ENCODE measurements around the gene NPAS2.

NPAS2 gene

DNA sequence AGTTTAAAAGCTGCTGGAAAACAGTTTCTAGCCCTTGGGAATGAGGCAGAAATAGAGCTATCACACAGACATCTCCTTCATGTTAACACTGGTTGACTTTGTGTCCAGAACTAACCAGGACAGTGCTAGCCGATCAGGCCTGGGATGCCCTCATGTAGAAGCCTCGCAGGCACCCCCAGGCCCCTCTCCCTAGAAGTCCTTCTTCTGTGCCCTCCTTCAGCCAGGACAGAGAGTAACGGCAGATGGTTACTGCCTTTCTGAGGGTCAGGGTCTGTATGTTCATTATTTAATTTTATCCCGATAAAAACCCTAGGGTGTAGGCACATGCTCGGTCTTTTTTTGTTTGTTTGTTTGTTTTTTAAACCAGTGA, 171.4 kb downstream of the NPAS2 start:
- H3K27ac ChIP-seq (ENCODE audit: poor library complexity, severe bottlenecking) = no peak overlapping the region
- H3K36me3 ChIP-seq (ENCODE audit: low read depth) = 0 out of 2 replicates have a peak, but pooled peaks cover 3% of the 10 kb centered on the region
- DNase-seq (ENCODE audit: low spot score) (no peak), ATAC-seq (ENCODE audit: low read depth) (no peak)
- no peak overlapping the region for H3K4me3 ChIP-seq (ENCODE audit: severe bottlenecking)
- no peaks in the 10 kb centered on the region for H3K27me3 ChIP-seq (ENCODE audit: insufficient read depth, poor library complexity, severe bottlenecking)
- H3K9me3 ChIP-seq (ENCODE audit: severe bottlenecking) = no peaks in the 10 kb centered on the region
- no peak for TF ChIP-seq CTCF (IDR thresholded peaks at IDR 0.05; ENCODE audit: poor library complexity, severe bottlenecking)
- H3K4me1 ChIP-seq (ENCODE audit: insufficient read depth, poor library complexity, severe bottlenecking) = no peaks in the 10 kb centered on the region

DNA sequence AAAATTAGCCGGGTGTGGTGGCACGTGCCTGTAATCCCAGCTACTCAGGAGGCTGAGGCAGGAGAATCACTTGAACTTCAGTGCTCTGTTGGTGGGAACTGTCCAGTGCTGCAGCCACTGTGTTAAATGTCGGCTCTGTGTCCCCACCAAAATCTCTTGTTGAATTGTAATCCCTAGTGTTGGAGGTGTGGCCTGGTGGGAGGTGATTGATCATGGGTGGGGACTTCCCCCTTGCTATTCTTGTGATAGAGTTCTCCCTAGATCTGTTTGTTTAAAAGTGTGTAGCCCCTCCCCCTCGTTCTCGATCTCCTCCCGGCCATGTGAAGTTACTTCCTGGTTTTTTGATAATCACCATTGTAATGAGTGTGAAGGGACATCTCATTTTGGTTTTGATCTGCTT, 172.3 kb downstream of the NPAS2 start:
- no peaks in the 10 kb centered on the region for H3K4me1 ChIP-seq (ENCODE audit: insufficient read depth, poor library complexity, severe bottlenecking)
- no peak overlapping the region for H3K27ac ChIP-seq (ENCODE audit: poor library complexity, severe bottlenecking)
- H3K36me3 ChIP-seq (ENCODE audit: low read depth) = 0 out of 2 replicates have a peak, but pooled peaks cover 3% of the 10 kb centered on the region
- H3K4me3 ChIP-seq (ENCODE audit: severe bottlenecking) = no peak overlapping the region
- DNase-seq (ENCODE audit: low spot score) (no peak), ATAC-seq (ENCODE audit: low read depth) (no peak)
- no peak for TF ChIP-seq CTCF (IDR thresholded peaks at IDR 0.05; ENCODE audit: poor library complexity, severe bottlenecking)
- no peaks in the 10 kb centered on the region for H3K27me3 ChIP-seq (ENCODE audit: insufficient read depth, poor library complexity, severe bottlenecking)
- no peaks in the 10 kb centered on the region for H3K9me3 ChIP-seq (ENCODE audit: severe bottlenecking)

- no peak for TF ChIP-seq CTCF (IDR thresholded peaks at IDR 0.05; ENCODE audit: poor library complexity, severe bottlenecking)
- Histone ChIP-seq H3K27me3 (ENCODE audit: insufficient read depth, poor library complexity, severe bottlenecking) (no peaks in the 10 kb centered on the region), H3K4me3 (ENCODE audit: severe bottlenecking) (no peak overlapping the region), H3K36me3 (ENCODE audit: low read depth) (0 out of 2 replicates have a peak, but pooled peaks cover 3% of the 10 kb centered on the region), H3K9me3 (ENCODE audit: severe bottlenecking) (no peaks in the 10 kb centered on the region), H3K27ac (ENCODE audit: poor library complexity, severe bottlenecking) (no peak overlapping the region), H3K4me1 (ENCODE audit: insufficient read depth, poor library complexity, severe bottlenecking) (no peaks in the 10 kb centered on the region)
- DNase-seq (ENCODE audit: low spot score) = no peak
- ATAC-seq (ENCODE audit: low read depth) = no peak
Measured at GRCh38 chr2:100993294-100993693, 173.4 kb downstream of the NPAS2 start.

GRCh38 chr2:100995309-100996075, 175.6 kb downstream of the NPAS2 start:
- 0 out of 2 replicates have a peak, but pooled peaks cover 3% of the 10 kb centered on the region for H3K36me3 ChIP-seq (ENCODE audit: low read depth)
- DNase-seq (ENCODE audit: low spot score) (no peak), ATAC-seq (ENCODE audit: low read depth) (no peak)
- H3K27ac ChIP-seq (ENCODE audit: poor library complexity, severe bottlenecking) = no peak overlapping the region
- TF ChIP-seq CTCF (IDR thresholded peaks at IDR 0.05; ENCODE audit: poor library complexity, severe bottlenecking) = no peak
- H3K4me3 ChIP-seq (ENCODE audit: severe bottlenecking) = no peak overlapping the region
- H3K9me3 ChIP-seq (ENCODE audit: severe bottlenecking) = no peaks in the 10 kb centered on the region
- no peaks in the 10 kb centered on the region for H3K27me3 ChIP-seq (ENCODE audit: insufficient read depth, poor library complexity, severe bottlenecking)
- no peaks in the 10 kb centered on the region for H3K4me1 ChIP-seq (ENCODE audit: insufficient read depth, poor library complexity, severe bottlenecking)
